GM12878 (cell line): ENCODE measurements around the gene STX16. TPM values are rescaled to one million over a fixed set of nuclear protein-coding genes. Genes with fewer than 3 reads are reported as not detected.

Experiments
- CBX3 ChIP-seq: fragments of 200-600 bp; sonication (generic); IDR thresholded peaks from 2 replicates; pipeline ENCODE4 v1.6.1; 2016; ENCODE audit warnings: low read depth, borderline replicate concordance
- CHD2 ChIP-seq: IDR thresholded peaks from 2 replicates; pipeline ENCODE4 v1.6.1; 2011; ENCODE audit warnings: low read depth, low read length, improper control_type of control experiment, borderline replicate concordance
- HDAC6 ChIP-seq: fragments of 200-600 bp; sonication (generic); IDR thresholded peaks from one replicate; pipeline ENCODE4 v1.8.0; 2017; ENCODE audit warnings: antibody characterized with exemption; ENCODE audit not compliant: unreplicated experiment
- MEF2B ChIP-seq: fragments of 450-650 bp; IDR thresholded peaks from 2 replicates; pipeline ENCODE4 v1.6.1; 2018; ENCODE audit warnings: mild to moderate bottlenecking, moderate library complexity; ENCODE audit not compliant: partially characterized antibody, poor library complexity, severe bottlenecking
- NR2F1 ChIP-seq: fragments of 450-650 bp; conservative IDR thresholded peaks from 2 replicates; pipeline ENCODE4 v1.6.1; 2017; ENCODE audit warnings: mild to moderate bottlenecking
- PAX5 ChIP-seq: IDR thresholded peaks from 2 replicates; pipeline ENCODE4 v1.6.1; 2011; ENCODE audit warnings: low read depth, low read length, borderline replicate concordance
- SMAD5 ChIP-seq: IDR thresholded peaks from 2 replicates; pipeline ENCODE4 v1.6.1; 2016; ENCODE audit warnings: antibody characterized with exemption, low read depth
- ZSCAN29 ChIP-seq: fragments of 450-650 bp; IDR thresholded peaks from 2 replicates; pipeline ENCODE4 v1.6.1; 2017; ENCODE audit warnings: mild to moderate bottlenecking, moderate library complexity
- polyA plus RNA-seq, 11 experiments: library from polyadenylated mRNA; depleted of rRNA in 4 of 11; unstranded in 6 of 11; stranded (reverse) in 5 of 11; fragments of >200 nt; fragmentation: Nextera tagmentation in 4 of 11; fragmentation: Illumina TruSeq in 1 of 11; extraction: Ambion mirVana in 4 of 11; extraction: Trizol in 1 of 11; gene quantifications; 1 replicate in 1 of 11; 2 replicates in 10 of 11; pipeline versions ENCODE4 v1.2.1 to v1.2.3, GENCODE V29; 2011 to 2016; ENCODE audit warnings: inconsistent platforms in 2 of 11, missing spikeins in 2 of 11, low read depth in 1 of 11
- total RNA-seq, 4 experiments: library from RNA; depleted of rRNA in 3 of 4; stranded (reverse); fragments of >200 nt in 3 of 4; fragmentation: Illumina TruSeq in 1 of 4; extraction: Trizol in 1 of 4; gene quantifications; 2 replicates each; pipeline versions ENCODE4 v1.2.1 to v1.2.3, GENCODE V29; 2013 to 2021
- TF ChIP-seq, protein P1 (sequence below): IDR thresholded peaks from 2 replicates; pipeline ENCODE4 v1.6.1; 2012; ENCODE audit warnings: low read length, inconsistent platforms
- TF ChIP-seq, protein P2 (sequence below): fragments of 150-350 bp; IDR thresholded peaks from 2 replicates; pipeline ENCODE4 v1.6.1; 2016; ENCODE audit warnings: low read depth, low read length

The STX16 gene
- total and polyA plus RNA-seq, 10 of the 15 experiments (the other 5 are each of a cell fraction or from before 2014, with no cell fraction given) = 6.3 to 68.4 (median 35.8) TPM

DNA sequence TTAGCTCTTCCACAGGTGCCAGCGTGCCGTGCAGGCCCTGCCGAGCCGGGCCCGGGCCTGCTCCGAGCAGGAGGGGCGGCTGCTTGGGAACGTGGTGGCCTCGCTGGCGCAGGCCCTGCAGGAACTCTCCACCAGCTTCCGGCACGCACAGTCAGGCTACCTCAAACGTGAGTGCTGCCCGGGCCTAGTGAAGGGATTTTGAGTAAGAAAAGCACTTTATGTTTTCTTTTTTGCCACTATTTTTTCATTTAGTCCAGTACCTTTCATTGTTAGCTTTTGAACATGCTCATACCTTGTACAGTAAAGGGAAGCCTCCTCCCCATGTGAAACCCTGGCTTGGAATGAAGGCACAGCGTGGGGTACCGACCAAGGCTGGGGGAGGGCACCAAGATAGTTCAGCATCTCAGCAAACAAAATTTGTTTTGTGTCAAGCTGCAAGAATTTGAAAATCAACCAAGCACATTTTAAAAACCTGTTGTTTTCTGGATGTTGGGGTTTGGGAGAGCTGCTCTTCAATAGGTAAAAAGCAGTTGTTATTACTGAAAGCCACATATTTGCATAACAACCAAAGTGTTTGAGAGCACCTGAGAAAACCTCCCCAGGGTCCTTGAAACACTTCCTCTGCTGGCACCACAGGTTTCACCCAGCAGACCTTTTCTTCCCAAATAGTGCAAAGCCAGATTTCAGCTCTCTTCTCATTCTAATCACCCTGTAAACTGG is 18.4 kb downstream of the STX16 start (continued):
- TF ChIP-seq MEF2B = peak; percentile 77
- no peak for TF ChIP-seq CHD2
- TF ChIP-seq SMAD5 = no peak
- 0 out of 2 replicates have a peak, but pooled peaks have one; percentile 14 for TF ChIP-seq PAX5
- 0 out of 2 replicates have a peak, but pooled peaks have one; percentile 20 for TF ChIP-seq NR2F1
- TF ChIP-seq HDAC6 = no peak
- TF ChIP-seq CBX3 = no peak
- no peak for TF ChIP-seq ZSCAN29
- TF ChIP-seq, protein P1, sequence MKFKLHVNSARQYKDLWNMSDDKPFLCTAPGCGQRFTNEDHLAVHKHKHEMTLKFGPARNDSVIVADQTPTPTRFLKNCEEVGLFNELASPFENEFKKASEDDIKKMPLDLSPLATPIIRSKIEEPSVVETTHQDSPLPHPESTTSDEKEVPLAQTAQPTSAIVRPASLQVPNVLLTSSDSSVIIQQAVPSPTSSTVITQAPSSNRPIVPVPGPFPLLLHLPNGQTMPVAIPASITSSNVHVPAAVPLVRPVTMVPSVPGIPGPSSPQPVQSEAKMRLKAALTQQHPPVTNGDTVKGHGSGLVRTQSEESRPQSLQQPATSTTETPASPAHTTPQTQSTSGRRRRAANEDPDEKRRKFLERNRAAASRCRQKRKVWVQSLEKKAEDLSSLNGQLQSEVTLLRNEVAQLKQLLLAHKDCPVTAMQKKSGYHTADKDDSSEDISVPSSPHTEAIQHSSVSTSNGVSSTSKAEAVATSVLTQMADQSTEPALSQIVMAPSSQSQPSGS = no peak
- TF ChIP-seq, protein P2, sequence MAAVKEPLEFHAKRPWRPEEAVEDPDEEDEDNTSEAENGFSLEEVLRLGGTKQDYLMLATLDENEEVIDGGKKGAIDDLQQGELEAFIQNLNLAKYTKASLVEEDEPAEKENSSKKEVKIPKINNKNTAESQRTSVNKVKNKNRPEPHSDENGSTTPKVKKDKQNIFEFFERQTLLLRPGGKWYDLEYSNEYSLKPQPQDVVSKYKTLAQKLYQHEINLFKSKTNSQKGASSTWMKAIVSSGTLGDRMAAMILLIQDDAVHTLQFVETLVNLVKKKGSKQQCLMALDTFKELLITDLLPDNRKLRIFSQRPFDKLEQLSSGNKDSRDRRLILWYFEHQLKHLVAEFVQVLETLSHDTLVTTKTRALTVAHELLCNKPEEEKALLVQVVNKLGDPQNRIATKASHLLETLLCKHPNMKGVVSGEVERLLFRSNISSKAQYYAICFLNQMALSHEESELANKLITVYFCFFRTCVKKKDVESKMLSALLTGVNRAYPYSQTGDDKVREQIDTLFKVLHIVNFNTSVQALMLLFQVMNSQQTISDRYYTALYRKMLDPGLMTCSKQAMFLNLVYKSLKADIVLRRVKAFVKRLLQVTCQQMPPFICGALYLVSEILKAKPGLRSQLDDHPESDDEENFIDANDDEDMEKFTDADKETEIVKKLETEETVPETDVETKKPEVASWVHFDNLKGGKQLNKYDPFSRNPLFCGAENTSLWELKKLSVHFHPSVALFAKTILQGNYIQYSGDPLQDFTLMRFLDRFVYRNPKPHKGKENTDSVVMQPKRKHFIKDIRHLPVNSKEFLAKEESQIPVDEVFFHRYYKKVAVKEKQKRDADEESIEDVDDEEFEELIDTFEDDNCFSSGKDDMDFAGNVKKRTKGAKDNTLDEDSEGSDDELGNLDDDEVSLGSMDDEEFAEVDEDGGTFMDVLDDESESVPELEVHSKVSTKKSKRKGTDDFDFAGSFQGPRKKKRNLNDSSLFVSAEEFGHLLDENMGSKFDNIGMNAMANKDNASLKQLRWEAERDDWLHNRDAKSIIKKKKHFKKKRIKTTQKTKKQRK = no peak
